ENCODE results near the gene ACSS1.

Gene ACSS1

GRCh38 chr20:24980291-24981053, 77.5 kb downstream of the ACSS1 start:
- Histone ChIP-seq H3K27me3 (ENCODE audit: insufficient read depth, poor library complexity, severe bottlenecking) (no peaks in the 10 kb centered on the region), H3K4me3 (ENCODE audit: severe bottlenecking) (no peak overlapping the region), H3K36me3 (ENCODE audit: low read depth) (peaks cover 26% of the 10 kb centered on the region), H3K4me1 (ENCODE audit: insufficient read depth, poor library complexity, severe bottlenecking) (no peaks in the 10 kb centered on the region), H3K9me3 (ENCODE audit: severe bottlenecking) (no peaks in the 10 kb centered on the region), H3K27ac (ENCODE audit: poor library complexity, severe bottlenecking) (no peak overlapping the region)
- no peak for DNase-seq (ENCODE audit: low spot score)
- no peak for ATAC-seq (ENCODE audit: low read depth)
- TF ChIP-seq, protein P1, sequence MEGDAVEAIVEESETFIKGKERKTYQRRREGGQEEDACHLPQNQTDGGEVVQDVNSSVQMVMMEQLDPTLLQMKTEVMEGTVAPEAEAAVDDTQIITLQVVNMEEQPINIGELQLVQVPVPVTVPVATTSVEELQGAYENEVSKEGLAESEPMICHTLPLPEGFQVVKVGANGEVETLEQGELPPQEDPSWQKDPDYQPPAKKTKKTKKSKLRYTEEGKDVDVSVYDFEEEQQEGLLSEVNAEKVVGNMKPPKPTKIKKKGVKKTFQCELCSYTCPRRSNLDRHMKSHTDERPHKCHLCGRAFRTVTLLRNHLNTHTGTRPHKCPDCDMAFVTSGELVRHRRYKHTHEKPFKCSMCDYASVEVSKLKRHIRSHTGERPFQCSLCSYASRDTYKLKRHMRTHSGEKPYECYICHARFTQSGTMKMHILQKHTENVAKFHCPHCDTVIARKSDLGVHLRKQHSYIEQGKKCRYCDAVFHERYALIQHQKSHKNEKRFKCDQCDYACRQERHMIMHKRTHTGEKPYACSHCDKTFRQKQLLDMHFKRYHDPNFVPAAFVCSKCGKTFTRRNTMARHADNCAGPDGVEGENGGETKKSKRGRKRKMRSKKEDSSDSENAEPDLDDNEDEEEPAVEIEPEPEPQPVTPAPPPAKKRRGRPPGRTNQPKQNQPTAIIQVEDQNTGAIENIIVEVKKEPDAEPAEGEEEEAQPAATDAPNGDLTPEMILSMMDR (IDR thresholded peaks at IDR 0.05; ENCODE audit: poor library complexity, severe bottlenecking), result no peak

GRCh38 chr20:24979036-24979960, 78.6 kb downstream of the ACSS1 start:
- H3K36me3 ChIP-seq (ENCODE audit: low read depth), result peaks cover 31% of the 10 kb centered on the region
- no peak for ATAC-seq (ENCODE audit: low read depth)
- H3K27ac ChIP-seq (ENCODE audit: poor library complexity, severe bottlenecking), result no peak overlapping the region
- DNase-seq (ENCODE audit: low spot score), result no peak
- H3K4me3 ChIP-seq (ENCODE audit: severe bottlenecking), result no peak overlapping the region
- H3K4me1 ChIP-seq (ENCODE audit: insufficient read depth, poor library complexity, severe bottlenecking), result no peaks in the 10 kb centered on the region
- no peaks in the 10 kb centered on the region for H3K9me3 ChIP-seq (ENCODE audit: severe bottlenecking)
- TF ChIP-seq, protein P1 (IDR thresholded peaks at IDR 0.05; ENCODE audit: poor library complexity, severe bottlenecking), result no peak
- H3K27me3 ChIP-seq (ENCODE audit: insufficient read depth, poor library complexity, severe bottlenecking), result no peaks in the 10 kb centered on the region

- Histone ChIP-seq H3K27me3 (ENCODE audit: insufficient read depth, poor library complexity, severe bottlenecking) (no peaks in the 10 kb centered on the region), H3K4me3 (ENCODE audit: severe bottlenecking) (no peak overlapping the region), H3K27ac (ENCODE audit: poor library complexity, severe bottlenecking) (no peak overlapping the region), H3K9me3 (ENCODE audit: severe bottlenecking) (no peaks in the 10 kb centered on the region), H3K4me1 (ENCODE audit: insufficient read depth, poor library complexity, severe bottlenecking) (no peaks in the 10 kb centered on the region), H3K36me3 (ENCODE audit: low read depth) (peaks cover 28% of the 10 kb centered on the region)
- TF ChIP-seq, protein P1 (IDR thresholded peaks at IDR 0.05; ENCODE audit: poor library complexity, severe bottlenecking), result no peak
- ATAC-seq (ENCODE audit: low read depth), result no peak
- no peak for DNase-seq (ENCODE audit: low spot score)
These were observed 79.4 kb downstream of the ACSS1 start for GRCh38 chr20:24978513-24978912.

- ATAC-seq (ENCODE audit: low read depth), result no peak
- Histone ChIP-seq H3K9me3 (ENCODE audit: severe bottlenecking) (no peaks in the 10 kb centered on the region), H3K27me3 (ENCODE audit: insufficient read depth, poor library complexity, severe bottlenecking) (no peaks in the 10 kb centered on the region), H3K36me3 (ENCODE audit: low read depth) (peaks cover 21% of the 10 kb centered on the region), H3K27ac (ENCODE audit: poor library complexity, severe bottlenecking) (no peak overlapping the region), H3K4me3 (ENCODE audit: severe bottlenecking) (no peak overlapping the region), H3K4me1 (ENCODE audit: insufficient read depth, poor library complexity, severe bottlenecking) (no peaks in the 10 kb centered on the region)
- DNase-seq (ENCODE audit: low spot score), result no peak
- TF ChIP-seq, protein P1 (IDR thresholded peaks at IDR 0.05; ENCODE audit: poor library complexity, severe bottlenecking), result no peak
These were observed 80.1 kb downstream of the ACSS1 start for GRCh38 chr20:24977797-24978196.
